Measurements from ENCODE around the gene TGM4.
"Not testable (repeated sequence)": the region's sequence is repeated elsewhere in the genome, so short reads cannot be mapped to it uniquely, and the experiment has no call there.

Gene TGM4

DNA sequence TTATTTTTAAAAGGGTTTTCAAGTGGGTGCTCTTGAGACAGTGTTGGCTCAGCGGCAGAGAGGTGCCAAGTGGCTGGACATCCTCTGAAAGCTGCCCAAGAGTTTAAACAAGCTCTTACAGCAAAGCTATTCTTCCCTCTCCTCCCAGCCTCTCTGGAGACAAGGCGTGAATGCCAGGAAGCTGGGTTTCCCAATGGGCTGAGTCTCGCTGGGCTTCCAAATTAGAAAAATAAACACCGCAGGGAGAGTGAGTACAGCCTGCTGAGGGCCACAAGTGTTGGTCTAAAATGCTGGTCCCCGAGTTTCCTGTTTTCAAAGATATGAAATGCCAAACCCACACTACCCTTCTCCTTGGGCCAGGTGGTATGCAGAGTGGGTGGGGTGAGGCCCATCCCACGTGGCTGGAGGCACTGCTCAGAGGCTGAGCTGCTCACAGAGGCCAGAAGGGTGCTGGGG is 65.2 kb downstream of the TGM4 start:
- H3K4me1 ChIP-seq = 0 out of 2 replicates have a peak, but pooled peaks cover 7% of the 10 kb centered on the region
- H3K27me3 ChIP-seq = no peaks in the 10 kb centered on the region
- no peaks in the 10 kb centered on the region; the same call in 1 of the 2 replicates for H3K9me3 ChIP-seq
- H3K36me3 ChIP-seq = peaks cover 99% of the 10 kb centered on the region
- no peak overlapping the region for H3K4me3 ChIP-seq
- TF ChIP-seq Cebpa-rat (IDR thresholded peaks at IDR 0.05) = no peak
- no peak overlapping the region for H3K27ac ChIP-seq
- H3K4me2 ChIP-seq = no peak overlapping the region
- peaks cover 15% of the 10 kb centered on the region; the same call in 1 of the 2 replicates for H4K20me1 ChIP-seq
- H3K9ac ChIP-seq = no peak overlapping the region

DNA sequence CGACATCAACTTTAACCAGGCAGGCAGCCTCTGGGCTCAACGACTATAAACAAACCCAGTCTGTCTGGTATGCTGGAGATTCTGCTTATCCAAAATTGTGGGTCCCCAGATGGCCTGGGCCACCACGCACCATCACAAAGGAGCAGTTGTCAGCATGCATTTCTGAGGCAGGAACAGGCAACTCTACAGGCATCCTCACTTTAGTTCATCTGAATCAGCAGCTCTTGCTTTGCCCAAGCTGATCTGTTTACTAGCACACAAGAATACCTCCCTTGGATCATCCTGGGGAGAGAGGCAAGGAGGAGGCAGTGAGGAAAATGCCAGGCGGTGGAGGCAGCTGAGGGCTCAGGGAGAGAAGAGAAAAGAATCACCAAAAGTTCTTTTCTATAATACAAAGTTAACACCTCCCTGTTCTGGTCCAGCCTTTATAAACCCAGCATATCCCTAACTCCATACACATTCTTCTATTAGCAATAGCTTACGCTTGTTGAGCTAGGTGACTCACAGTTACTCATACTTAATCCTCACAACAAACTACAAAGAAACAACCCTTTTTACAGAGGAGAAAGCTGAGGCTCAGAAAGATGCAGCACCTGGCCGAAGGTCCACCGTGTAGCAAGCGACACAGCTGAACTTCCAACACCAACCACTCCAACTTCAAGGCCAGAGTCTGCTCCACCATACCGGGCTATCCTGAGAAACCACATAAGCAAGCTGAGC is 68.0 kb downstream of the TGM4 start:
- Histone ChIP-seq H3K9me3 (no peaks in the 10 kb centered on the region), H3K27me3 (no peaks in the 10 kb centered on the region), H3K4me1 (0 out of 2 replicates have a peak, but pooled peaks cover 7% of the 10 kb centered on the region), H3K27ac (no peak overlapping the region), H3K9ac (no peak overlapping the region), H3K4me2 (no peak overlapping the region), H4K20me1 (peaks cover 33% of the 10 kb centered on the region), H3K36me3 (peaks cover 94% of the 10 kb centered on the region), H3K4me3 (no peak overlapping the region)
- TF ChIP-seq Cebpa-rat (IDR thresholded peaks at IDR 0.05) = no peak

GRCh38 chr3:44948239-44948638 is 73.8 kb downstream of the TGM4 start:
- Histone ChIP-seq H3K27ac (no peak overlapping the region), H3K9ac (no peak overlapping the region), H3K36me3 (peaks cover 60% of the 10 kb centered on the region), H3K4me3 (no peak overlapping the region), H3K4me2 (no peak overlapping the region), H4K20me1 (peaks cover 83% of the 10 kb centered on the region), H3K27me3 (no peaks in the 10 kb centered on the region), H3K9me3 (no peaks in the 10 kb centered on the region), H3K4me1 (peaks cover 29% of the 10 kb centered on the region)
- TF ChIP-seq Cebpa-rat (IDR thresholded peaks at IDR 0.05) = no peak

DNA sequence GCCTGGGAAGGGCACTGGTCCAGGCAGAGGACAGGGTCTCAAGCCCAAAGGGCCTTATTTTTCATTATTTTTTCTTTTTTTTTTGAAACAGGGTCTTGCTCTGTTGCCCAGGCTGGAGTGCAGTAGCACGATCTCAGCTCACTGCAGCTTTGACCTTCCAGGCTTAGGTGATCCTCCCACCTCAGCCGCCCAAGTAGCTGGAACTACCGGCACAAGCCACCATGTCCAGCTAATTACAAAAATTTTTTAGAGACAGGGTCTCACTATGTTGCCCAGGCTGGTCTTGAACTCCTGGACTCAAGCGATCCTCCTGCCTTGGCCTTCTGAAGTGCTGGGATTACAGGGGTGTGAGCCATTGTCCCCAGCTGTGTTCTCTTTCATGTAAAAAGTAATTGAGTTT is 75.4 kb downstream of the TGM4 start:
- H3K9me3 ChIP-seq, H3K9ac ChIP-seq: not testable (repeated sequence)

DNA sequence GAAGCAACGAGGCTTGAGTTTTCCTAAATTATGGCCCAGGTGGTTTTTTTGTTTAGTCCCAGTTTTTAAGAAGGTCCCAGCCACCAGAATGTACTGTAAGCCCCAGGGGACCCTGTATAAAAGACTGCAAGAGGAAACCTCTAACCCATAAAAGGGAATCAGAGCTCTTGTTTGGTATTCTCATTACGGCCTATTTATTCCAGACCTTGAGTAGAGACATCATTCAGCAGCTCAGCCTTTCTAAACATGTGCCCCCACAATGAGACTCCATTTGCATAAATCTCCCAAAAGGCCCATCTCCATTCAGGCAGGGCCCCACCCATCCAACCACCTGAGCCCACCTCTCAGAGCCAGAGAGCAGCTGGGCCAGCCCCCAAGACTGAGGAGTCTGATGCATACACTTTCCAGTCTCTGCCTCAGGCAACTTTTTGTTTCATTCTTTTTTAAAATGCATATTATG is 75.9 kb downstream of the TGM4 start:
- H4K20me1 ChIP-seq = peaks cover 91% of the 10 kb centered on the region
- no peak overlapping the region for H3K9ac ChIP-seq
- H3K36me3 ChIP-seq = peaks cover 50% of the 10 kb centered on the region
- no peaks in the 10 kb centered on the region for H3K9me3 ChIP-seq
- H3K4me3 ChIP-seq = no peak overlapping the region
- H3K27ac ChIP-seq = no peak overlapping the region
- TF ChIP-seq Cebpa-rat (IDR thresholded peaks at IDR 0.05) = no peak
- peak overlapping the region; percentile 68 for H3K4me2 ChIP-seq
- H3K27me3 ChIP-seq = no peaks in the 10 kb centered on the region
- H3K4me1 ChIP-seq = peaks cover 39% of the 10 kb centered on the region

More for the DNA sequence above, 75.4 kb downstream of the TGM4 start:
- Histone ChIP-seq H3K4me1 (peaks cover 34% of the 10 kb centered on the region), H4K20me1 (peaks cover 87% of the 10 kb centered on the region), H3K36me3 (peaks cover 55% of the 10 kb centered on the region), H3K4me2 (peak overlapping the region; percentile 68)
- H3K4me3 ChIP-seq, H3K27ac ChIP-seq, H3K27me3 ChIP-seq: not testable (repeated sequence)

GRCh38 chr3:44952689-44953088 is 78.3 kb downstream of the TGM4 start:
- TF ChIP-seq Cebpa-rat (IDR thresholded peaks at IDR 0.05) = no peak
- peaks cover 54% of the 10 kb centered on the region for H3K36me3 ChIP-seq
- H3K27me3 ChIP-seq = no peaks in the 10 kb centered on the region
- no peak overlapping the region for H3K27ac ChIP-seq
- no peaks in the 10 kb centered on the region for H3K9me3 ChIP-seq
- H3K9ac ChIP-seq = no peak overlapping the region
- no peak overlapping the region for H3K4me3 ChIP-seq
- no peak overlapping the region for H3K4me2 ChIP-seq
- H3K4me1 ChIP-seq = peaks cover 48% of the 10 kb centered on the region
- peaks cover 96% of the 10 kb centered on the region for H4K20me1 ChIP-seq

DNA sequence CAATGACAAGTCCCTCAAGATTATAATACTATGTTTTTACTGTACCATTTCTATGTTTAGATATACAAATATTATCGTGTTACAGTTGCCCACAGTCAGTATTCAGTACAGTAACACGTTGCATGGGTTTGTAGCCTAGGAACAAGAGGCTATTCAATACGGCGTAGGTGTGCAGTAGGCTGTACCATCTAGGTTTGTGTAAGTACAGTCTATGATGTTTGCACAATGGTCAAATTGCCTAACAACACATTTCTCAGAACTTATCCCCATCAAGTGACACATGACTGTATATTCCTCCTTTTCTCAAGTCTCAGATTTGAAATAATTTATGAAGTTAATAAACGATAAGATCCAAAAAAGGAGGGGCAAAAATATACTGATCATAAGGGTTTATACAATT is 79.9 kb downstream of the TGM4 start:
- no peak overlapping the region for H3K4me2 ChIP-seq

DNA sequence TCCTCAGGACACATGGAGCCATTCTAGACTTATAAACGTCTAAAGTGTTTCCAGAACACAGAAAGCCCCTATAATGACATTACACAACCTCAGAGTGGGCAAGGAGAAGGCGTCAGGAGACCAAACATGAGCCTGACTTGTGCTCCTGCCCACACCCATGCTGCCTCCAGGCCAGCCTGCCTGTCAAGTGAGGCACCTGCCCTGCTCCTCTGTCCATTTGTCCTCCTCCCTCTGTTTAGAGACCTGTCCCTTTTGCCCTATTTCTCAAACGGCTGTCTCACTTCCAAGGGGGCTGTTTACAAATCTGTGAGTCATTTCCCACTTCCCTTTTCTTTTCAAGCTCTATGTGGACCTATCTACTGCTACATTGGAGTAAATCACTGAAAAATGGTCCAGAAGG is 80.6 kb downstream of the TGM4 start:
- peaks cover 40% of the 10 kb centered on the region for H3K4me1 ChIP-seq
- H3K9ac ChIP-seq = no peak overlapping the region
- H3K27me3 ChIP-seq = no peaks in the 10 kb centered on the region
- H3K9me3 ChIP-seq = no peaks in the 10 kb centered on the region
- no peak for TF ChIP-seq Cebpa-rat (IDR thresholded peaks at IDR 0.05)
- H3K36me3 ChIP-seq = peaks cover 63% of the 10 kb centered on the region
- H3K4me2 ChIP-seq = no peak overlapping the region
- no peak overlapping the region for H3K4me3 ChIP-seq
- peaks cover 94% of the 10 kb centered on the region for H4K20me1 ChIP-seq
- no peak overlapping the region for H3K27ac ChIP-seq

More for the DNA sequence above, 79.9 kb downstream of the TGM4 start:
- H3K9me3 ChIP-seq = no peaks in the 10 kb centered on the region
- no peak overlapping the region for H3K4me3 ChIP-seq
- peaks cover 94% of the 10 kb centered on the region for H4K20me1 ChIP-seq
- peaks cover 60% of the 10 kb centered on the region for H3K36me3 ChIP-seq
- no peak for TF ChIP-seq Cebpa-rat (IDR thresholded peaks at IDR 0.05)
- H3K9ac ChIP-seq = no peak overlapping the region
- H3K27me3 ChIP-seq = no peaks in the 10 kb centered on the region
- peaks cover 47% of the 10 kb centered on the region for H3K4me1 ChIP-seq
- H3K27ac ChIP-seq = no peak overlapping the region

DNA sequence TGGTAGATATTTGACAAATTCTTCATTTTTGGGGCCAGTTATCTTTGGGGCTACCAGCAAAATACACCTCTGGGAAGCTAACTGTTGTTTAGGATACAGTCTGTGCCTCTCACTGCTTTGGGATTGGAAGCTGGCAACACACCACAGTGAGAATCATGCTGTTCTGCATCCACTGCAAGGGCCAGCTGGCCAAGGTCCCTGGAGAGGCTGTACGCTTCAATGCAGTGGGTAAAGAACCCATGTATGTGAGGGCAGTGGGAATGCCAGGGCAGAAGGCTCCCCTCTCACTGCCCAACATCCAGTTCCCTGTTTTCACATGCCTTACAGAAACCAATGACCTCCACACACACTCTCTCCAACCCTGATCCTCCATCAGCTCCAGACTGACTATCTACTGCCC is 81.5 kb downstream of the TGM4 start:
- H3K9ac ChIP-seq = no peak overlapping the region
- H3K4me1 ChIP-seq = peaks cover 31% of the 10 kb centered on the region
- no peaks in the 10 kb centered on the region for H3K9me3 ChIP-seq
- H3K27me3 ChIP-seq = no peaks in the 10 kb centered on the region
- peaks cover 63% of the 10 kb centered on the region for H3K36me3 ChIP-seq
- H3K4me3 ChIP-seq = no peak overlapping the region
- no peak overlapping the region for H3K27ac ChIP-seq
- peaks cover 94% of the 10 kb centered on the region for H4K20me1 ChIP-seq
- no peak for TF ChIP-seq Cebpa-rat (IDR thresholded peaks at IDR 0.05)
- no peak overlapping the region for H3K4me2 ChIP-seq

GRCh38 chr3:44957986-44958385 is 83.6 kb downstream of the TGM4 start:
- H3K9ac ChIP-seq = no peak overlapping the region
- H3K4me2 ChIP-seq = no peak overlapping the region
- no peak for TF ChIP-seq Cebpa-rat (IDR thresholded peaks at IDR 0.05)
- peaks cover 91% of the 10 kb centered on the region for H4K20me1 ChIP-seq
- H3K36me3 ChIP-seq = peaks cover 58% of the 10 kb centered on the region
- no peaks in the 10 kb centered on the region for H3K27me3 ChIP-seq
- H3K4me3 ChIP-seq = no peak overlapping the region
- no peak overlapping the region for H3K27ac ChIP-seq
- H3K9me3 ChIP-seq = no peaks in the 10 kb centered on the region
- H3K4me1 ChIP-seq = peaks cover 33% of the 10 kb centered on the region
